Left renal pelvis (tissue), 4 donors: Measurements from ENCODE around the gene SFI1. TPM values are rescaled to one million over a fixed set of nuclear protein-coding genes. Genes with fewer than 3 reads are reported as not detected.
"Not testable (repeated sequence)": the region's sequence is repeated elsewhere in the genome, so short reads cannot be mapped to it uniquely, and the experiment has no call there.

Experiments used
- DNase-seq, 4 donors: peaks; one replicate each; pipeline ENCODE4 v3.0.0-alpha.2; 2013; ENCODE audit warnings: low read depth in 4 of 4, low spot score in 3 of 4
- polyA plus RNA-seq, 4 donors: library from polyadenylated mRNA; unstranded; fragments of 120-200 nt; gene quantifications; one replicate each; pipeline ENCODE4 v1.2.1, GENCODE V29; 2013; ENCODE audit not compliant: insufficient read length in 4 of 4

SFI1 gene
- polyA plus RNA-seq, 4 donors, result 17.2 to 49.3 (median 23.6) TPM

DNA sequence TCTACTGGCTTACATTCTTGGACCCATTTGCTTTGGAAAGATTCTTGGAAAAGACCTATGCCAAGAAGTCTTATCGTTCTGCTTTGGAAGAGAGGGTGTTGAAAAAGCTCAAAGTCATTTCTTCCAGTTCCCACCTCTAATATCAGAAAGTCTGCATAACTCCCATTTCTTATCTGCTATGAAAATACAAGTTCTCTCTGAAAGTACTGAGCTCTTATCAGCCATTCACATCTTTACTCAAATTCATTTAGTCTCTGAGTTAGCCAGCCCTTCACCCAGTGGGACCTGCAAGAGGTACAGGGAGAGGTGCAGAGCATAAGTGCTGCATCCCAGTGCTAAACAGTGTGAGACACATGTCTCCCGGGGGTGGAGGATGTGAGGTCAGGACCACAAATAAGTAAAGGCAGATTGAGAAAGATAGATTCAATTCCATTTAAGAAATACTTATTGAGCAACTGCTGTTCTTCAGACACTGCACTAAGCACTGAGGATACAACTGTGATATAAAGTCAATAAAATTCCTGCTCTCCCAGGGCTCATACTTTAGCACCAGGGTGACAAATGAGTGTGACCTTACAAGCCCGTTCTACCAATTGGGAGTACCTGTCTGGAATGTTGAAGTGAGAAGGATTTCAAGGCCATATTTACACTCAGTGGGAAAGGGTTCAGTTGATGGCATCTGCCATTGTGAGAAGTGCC is 89.0 kb downstream of the SFI1 start:
- no peak for DNase-seq

DNA sequence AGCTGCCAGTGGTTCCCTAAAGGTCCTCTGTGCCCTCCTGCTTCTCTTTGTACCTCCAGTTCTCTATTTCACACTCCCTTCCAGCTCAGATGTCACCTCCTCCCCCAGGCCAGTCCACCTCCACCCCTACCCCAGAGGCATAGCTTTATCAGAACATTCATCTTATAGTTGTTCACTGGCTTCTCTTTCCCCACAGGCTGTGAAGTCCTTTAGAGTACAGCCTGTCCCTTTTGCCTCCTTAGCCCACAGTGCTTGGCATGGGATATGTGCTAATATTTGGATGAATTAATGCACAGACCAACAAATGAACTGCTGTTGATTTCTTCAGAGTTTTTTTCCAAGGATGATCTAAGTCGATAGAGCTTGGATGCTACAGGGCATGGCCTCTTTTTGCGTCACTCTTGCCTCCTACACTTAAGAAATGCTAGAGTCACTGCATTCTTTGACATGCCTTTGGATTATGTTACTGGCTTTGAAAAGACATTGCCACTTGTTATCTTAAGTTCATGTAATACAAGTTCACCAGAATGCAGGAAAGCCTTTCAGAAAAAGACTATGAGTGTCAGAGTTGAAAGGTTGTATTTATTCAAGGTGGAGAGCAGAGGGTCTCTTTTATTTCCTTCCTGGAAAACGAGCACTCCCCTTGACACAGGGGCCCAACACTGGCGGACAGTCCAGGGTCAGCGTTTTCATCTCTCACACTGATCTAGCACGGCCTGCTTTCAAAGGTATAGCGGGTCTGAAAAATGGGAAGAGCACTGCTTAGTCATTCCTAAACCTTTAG is 90.0 kb downstream of the SFI1 start:
- DNase-seq, result peak in 2 of 4 donors; percentile 50 to 59

DNA sequence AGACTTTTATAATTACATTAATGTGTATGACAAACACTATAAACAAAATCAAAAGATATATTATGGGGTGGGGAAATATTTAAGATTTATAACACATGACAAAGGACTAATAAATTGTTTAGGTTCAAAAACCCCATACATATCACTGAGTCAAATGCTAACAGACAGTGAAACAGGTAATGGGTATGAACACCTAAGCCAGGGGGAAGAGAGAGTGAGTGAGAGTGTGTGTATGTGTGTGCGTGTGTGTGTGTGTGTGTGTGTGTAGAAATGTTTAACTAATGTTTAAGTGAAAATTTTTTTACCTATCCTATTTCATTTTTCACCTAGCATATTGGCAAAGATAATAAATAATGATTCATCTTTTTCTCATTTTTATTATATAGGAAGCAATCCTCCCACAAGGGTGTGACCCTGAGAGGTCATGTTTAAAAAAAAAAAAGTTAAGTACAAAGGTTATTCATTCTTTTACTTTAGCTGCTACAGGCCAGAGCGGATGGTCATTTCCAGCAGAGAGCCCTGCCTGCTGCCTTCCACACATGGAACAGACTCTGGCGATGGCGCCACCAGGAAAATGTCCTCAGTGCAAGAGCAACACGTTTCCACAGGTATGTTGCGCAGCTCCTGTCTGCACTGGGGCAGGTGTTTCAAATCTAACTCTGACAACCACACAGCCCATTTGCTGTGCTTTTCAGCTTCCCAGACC is 92.8 kb downstream of the SFI1 start:
- DNase-seq, result no peak

DNA sequence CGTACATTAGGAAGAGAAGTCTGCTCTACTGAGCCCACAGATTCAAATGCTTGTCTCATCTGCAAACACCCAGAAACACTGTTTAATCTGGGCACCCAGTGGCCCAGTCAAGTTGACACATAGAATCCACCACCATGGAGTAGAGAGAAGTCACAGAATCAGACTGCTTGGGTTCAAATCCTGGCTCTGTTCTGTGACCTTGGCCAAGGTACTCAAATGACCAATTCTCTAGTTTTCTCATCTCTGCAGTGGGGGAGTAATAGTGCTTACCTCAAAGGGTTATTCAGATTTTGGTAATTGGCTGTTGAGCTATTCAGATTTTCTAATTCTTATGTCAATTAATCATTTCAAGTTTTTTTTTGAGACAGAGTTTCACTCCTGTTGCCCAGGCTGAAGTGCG is 93.8 kb downstream of the SFI1 start:
- not testable (repeated sequence) for DNase-seq

DNA sequence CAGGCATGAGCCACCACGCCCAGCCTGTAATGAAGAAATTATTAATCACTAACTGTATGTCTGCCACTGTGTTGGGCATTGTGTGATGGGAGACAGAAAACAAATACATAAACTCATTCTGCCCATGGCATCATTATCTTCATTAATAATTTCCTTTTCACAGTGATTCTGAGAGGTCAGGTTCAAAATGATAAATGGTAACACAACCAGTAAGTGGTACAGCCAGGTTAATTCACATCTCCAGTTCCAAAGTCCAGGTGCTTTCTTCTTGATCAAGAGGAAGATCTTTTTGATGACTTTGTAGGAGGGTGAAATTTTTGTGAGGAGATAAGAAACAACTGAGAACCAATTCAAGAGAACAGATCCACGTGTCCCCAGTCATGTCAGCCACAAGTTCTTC is 98.9 kb downstream of the SFI1 start:
- no peak for DNase-seq

DNA sequence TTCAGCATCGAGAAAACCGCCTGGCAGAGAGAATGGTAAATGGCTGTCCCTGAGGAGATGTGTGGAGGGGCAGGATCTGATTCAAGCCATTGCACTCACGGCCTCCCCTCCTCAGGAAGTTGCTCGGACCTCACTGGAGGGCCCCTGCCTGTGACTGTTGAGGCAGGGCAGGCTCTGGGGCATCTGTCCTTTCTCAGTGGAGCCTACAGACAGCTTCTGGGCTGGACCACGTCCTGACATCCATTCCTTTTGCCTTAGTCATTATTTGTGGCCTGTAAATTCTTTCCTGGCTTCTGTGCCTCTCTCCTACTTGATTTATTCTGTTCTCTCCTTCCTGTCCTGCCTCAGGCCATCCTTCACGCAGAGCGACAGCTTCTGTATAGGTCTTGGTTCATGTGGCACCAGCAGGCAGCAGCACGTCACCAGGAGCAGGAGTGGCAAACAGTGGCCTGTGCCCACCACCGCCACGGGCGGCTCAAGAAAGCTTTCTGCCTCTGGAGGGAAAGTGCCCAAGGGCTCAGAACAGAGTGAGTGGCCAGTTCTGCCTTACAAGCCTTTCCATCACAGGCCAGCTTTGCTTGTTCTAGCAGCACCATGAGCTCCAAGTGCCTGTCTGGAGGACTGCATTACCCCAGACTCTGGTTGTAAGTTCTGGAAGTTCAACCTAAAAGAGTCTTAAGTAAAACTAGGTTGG is 106.1 kb downstream of the SFI1 start:
- no peak for DNase-seq

DNA sequence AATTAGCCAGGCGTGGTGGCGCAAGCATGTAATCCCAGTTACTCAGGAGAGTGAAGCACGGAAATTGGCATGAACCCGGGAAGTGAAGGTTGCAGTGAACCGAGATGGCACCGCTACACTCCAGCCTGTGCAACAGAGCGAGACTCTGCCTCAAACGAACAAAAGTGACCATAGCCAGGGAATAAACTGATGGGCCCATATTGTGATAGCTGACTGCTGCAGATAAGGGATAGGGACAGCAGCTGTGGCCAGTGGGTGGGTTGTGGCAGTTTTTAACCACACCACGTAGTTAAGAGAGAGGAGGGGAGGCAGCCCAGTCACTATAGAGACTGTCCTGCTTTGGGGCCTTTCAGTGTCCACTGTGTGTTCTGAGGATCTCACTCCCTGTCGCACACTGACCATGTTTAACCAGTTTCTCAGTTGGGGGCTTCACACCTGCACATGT is 106.8 kb downstream of the SFI1 start:
- DNase-seq, result no peak

DNA sequence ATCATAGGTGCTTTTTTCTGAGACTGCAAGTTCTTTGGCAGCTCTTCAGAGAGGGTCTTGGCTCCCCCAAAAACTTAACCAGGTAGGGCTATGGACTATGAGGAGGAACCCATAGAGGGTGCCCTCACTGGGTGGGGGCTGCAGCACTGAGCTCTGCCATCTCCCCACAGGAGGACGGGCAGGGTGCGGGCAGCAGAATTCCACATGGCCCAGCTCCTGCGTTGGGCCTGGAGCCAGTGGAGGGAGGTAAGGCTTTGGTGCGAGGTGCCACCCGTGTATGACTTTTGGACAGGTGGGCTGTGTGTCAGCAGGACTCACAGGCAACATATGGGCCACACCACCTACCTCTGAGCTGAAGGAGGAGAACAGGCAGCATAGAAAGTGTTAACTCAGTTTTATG is 107.2 kb downstream of the SFI1 start:
- no peak for DNase-seq

DNA sequence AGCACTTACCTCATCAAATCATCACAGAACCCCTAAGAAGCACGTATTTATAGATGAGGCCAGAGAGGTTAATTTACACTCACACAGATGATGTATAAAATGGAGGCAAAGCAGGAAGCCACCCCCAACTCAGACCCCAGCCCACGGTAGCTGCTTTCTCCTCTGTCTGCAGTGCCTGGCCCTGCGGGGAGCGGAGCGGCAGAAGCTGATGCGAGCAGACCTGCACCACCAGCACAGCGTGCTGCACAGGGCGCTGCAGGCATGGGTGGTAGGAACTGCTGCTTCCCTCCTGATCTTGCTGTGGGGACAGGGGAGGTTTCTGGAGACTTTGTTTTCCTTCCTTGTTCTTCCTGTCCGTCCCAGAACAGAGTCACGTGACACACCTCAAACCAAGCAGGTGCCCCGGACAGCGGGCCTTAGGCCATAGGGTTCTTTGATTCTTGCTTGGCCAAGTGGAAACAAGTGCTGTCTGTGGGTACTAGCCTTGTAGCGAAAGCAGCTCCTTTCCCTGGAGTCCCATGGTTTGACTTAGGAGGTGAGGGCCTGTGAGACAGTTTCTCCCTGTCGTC is 107.9 kb downstream of the SFI1 start:
- no peak for DNase-seq

DNA sequence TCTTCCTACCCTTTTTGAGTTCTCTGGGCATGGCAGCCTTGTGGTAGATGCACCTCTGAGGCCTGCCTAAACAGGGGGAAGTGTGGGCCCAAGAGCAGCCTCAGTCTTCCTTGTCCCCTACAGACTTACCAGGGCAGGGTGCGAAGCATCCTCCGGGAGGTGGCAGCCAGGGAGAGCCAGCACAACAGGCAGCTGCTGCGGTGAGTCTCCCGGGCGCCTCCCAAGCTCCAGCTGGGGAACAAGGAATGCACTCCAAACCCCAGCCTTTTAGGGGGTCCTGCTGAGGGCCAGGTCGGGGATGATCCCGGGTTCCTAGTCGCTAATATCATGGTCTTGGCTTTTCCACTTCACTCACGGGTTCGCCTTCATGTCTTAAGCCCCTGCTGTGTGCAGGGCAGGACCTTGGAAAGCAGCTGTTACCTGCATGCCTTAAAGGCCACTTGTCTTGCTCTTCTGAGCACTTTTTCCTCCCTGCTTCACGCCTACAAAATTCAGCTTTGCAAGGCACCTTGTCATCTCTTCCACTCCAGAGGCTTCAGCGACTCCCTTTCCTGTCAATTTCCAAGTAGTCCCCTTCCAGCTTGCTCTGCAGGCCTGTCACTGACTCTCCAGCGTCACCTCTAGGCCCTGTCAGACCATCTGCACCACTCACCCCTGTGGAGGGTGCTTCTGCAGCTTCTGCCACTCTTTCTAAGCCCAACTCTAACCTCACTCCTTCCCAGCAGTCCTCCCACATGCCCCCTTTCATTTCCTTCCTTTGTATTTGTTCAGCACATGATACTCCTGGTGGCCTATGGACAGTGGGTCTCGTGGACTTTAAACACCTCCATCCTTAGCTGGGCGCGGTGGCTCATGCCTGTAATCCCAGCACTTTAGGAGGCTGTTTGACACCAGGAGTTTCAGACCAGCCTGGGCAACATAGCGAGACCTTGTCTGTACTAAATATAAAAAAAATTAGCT is 108.7 kb downstream of the SFI1 start:
- no peak for DNase-seq

DNA sequence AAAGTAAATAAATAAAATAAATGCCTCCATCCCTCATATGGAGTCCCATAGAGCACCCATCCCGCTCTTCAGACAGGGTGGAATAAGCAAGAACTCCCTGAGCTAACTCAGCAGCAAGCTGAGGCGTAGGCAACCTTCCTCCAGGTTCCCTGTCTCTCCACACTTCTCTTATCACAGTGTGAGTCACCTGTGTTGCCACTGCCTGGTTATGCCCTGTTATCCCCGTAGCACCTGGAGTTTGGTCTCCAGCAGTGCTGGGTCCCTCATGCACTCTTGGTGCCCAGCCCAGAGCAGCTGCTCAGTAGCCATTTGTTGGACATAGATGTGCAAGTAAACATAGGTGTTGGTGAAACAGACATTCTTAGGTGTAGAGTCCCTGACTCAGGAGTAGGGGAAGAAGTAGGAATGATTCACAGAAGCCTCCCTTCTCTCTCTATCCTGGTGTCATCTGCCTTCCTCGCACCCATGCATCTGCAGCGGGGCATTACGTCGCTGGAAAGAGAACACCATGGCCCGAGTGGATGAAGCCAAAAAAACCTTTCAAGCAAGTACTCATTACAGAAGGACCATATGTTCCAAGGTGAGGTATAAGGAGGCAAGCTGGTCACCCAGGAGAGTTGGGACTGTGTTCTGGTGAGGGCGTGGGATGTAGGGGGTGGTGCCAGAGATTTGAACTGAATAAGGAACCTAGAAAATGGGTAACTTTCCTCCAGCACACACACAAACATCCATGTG is 109.7 kb downstream of the SFI1 start:
- no peak for DNase-seq

DNA sequence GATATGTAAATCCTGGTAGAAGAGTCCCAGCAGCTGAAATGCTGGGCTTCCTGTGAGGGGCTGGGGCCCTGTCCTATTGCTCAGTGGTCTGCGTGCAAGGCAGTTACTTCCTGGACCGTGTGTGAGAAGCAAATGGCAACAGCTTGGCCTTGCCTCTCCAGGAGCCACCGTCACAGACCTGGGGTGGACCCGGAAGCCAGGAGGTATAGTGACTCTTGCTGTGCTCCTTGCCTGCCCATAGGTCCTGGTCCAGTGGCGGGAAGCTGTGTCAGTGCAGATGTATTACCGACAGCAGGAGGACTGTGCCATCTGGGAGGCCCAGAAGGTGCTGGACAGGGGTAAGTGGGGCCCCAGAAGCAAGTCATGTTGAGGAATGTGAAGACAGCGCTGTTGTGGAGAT is 111.4 kb downstream of the SFI1 start:
- DNase-seq, result no peak

DNA sequence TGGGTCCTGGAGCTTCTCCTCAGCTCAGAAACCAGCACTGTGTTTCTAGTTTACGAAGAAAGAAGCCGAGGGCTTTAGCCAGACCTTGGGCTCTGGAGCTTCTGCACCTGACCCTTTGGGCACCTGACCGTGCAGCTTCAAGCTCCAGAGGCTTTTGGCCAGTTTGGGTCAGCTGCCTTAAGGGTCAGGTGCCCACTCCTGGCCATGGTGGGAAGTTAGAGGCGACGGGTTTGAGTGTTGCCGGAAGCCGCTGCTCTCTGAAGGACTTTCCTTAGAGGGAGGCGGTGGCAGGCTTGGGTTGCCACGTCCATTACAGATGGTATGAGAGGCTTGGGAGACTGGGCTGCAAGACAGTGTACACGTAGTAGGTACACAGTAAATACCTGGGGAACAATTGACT is 113.4 kb downstream of the SFI1 start:
- no peak for DNase-seq

DNA sequence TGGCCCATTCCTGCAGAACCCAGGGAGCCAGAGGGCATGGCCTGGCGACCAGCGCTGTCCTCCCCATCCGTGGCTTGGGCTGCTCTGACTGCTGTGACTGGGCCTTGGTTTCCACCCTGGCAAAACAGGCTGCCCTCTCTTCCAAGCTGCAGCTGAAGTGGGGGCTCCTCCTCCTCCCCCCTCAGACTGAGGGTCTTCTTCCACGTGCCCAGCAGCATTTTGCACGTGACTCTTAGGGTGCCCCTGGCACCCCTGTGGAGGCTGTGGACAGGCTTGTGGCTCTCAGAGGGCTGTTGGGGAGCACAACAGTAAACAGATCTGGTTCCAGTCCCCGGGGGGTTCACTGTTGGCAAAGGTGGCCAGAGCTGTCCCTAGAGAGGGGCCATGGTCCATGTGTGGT is 114.3 kb downstream of the SFI1 start:
- DNase-seq, result no peak

DNA sequence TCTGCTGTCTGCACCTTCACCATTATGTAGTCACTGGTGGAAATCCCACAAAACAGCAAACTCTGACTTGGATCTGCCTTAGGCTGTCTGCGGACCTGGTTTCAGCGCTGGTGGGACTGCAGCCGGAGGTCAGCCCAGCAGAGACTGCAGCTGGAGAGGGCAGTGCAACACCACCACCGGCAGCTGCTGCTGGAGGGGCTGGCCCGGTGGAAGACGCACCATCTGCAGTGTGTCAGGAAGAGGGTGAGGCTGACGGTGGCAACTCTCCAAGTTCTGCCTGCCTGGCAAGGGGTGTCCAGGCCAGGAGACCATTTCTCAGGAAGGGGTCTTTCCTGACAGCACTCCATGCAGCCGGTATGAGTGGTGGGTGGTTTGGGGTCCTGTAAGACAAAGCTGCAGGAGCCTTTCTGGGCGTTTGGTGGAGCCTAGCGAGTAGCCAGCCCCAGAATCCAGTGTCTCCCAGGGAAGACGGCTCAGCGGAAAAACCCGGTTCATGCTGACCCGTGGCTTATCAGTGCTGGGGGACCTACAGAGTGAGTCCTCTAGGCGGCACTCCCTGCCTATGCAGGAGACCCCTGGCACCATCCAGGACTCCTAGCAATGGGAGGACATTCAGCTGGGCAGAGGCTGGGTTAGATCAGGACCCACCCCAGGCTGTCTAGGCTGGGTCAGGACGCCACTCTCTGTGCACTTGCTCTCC is 114.9 kb downstream of the SFI1 start:
- DNase-seq, result no peak

DNA sequence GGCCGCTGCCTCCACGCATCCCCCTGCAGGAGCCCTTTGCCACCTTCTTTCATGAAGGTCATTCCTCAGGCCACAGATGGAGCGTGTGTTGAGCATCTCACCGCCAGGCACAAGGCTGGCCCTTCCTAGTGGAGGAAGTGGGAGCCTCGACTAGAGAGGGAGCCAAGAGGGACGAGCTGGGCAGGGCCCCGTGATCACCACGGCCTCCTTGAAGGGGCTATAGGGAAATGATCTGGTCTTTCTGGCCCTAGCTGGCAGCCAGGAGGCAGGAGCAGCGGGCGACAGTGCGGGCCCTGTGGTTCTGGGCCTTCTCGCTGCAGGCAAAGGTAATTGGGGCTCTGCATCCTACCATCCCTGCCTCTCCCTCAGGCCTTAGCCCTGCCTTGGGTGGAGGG is 116.6 kb downstream of the SFI1 start:
- no peak for DNase-seq

DNA sequence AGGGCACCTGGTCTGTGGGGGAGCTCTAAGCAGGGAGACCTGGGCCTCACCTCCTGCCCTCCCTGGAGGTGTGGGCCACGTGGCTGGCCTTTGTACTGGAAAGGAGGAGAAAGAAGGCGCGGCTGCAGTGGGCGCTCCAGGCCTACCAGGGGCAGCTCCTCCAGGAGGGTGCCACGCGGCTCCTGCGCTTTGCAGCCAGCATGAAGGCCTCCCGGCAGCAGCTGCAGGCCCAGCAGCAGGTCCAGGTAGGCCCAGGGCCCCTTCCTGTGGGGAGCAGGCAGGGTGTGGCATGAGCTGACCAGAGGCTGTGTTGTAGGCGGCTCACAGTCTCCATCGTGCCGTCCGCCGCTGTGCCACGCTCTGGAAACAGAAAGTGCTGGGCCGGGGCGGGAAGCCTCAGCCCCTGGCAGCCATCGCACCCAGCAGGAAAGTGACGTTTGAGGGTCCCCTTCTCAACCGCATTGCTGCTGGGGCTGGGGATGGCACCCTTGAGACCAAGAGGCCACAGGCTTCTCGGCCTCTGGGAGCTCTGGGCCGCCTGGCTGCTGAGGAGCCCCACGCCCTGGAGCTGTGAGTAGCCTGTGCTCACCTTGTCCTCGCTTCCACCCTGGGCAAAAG is 117.1 kb downstream of the SFI1 start:
- DNase-seq, result no peak

DNA sequence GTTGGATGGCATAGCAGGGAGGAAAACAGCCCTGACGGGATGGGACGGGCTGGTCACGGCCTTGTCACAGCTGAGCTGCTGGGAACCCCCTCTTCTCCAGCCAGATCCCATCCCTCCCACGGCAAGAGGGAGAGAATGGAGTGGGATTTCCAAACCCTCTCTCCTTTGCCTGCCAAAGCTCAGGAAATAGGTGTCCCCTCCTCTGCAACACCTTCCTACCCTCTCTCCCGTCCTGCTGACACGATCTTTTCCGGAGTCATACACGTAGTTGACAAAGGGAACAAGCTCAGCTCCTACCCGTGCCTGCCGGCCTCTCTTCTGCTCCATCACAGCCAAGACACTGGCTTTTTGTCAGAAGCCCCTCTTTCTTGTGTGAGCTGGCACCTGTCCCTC is 117.6 kb downstream of the SFI1 start:
- DNase-seq, result no peak
